ENCODE results near the gene LRRC4C.
"Not testable (repeated sequence)": the region's sequence is repeated elsewhere in the genome, so short reads cannot be mapped to it uniquely, and the experiment has no call there.

LRRC4C gene

GRCh38 chr11:41042688-41043087, 416.8 kb downstream of the LRRC4C start:
- no peak for DNase-seq (ENCODE audit: extremely low read depth in 1 of 2, low read depth in 1 of 2)

GRCh38 chr11:41040474-41040873, 419.0 kb downstream of the LRRC4C start:
- DNase-seq (ENCODE audit: extremely low read depth in 1 of 2, low read depth in 1 of 2): no peak

- no peak for DNase-seq (ENCODE audit: extremely low read depth in 1 of 2, low read depth in 1 of 2)
Observed at GRCh38 chr11:41039592-41039991, 419.9 kb downstream of the LRRC4C start.

- no peak for DNase-seq (ENCODE audit: extremely low read depth in 1 of 2, low read depth in 1 of 2)
Observed at GRCh38 chr11:41031551-41032060, 427.8 kb downstream of the LRRC4C start.

- no peak for DNase-seq (ENCODE audit: extremely low read depth in 1 of 2, low read depth in 1 of 2)
Observed at GRCh38 chr11:41020259-41020658, 439.2 kb downstream of the LRRC4C start.

- not testable (repeated sequence) for DNase-seq (ENCODE audit: extremely low read depth in 1 of 2, low read depth in 1 of 2)
Observed at GRCh38 chr11:41019666-41020065, 439.8 kb downstream of the LRRC4C start.

- DNase-seq (ENCODE audit: extremely low read depth in 1 of 2, low read depth in 1 of 2): no peak
Observed at GRCh38 chr11:41018224-41018623, 441.2 kb downstream of the LRRC4C start.

- DNase-seq (ENCODE audit: extremely low read depth in 1 of 2, low read depth in 1 of 2): no peak
Observed at GRCh38 chr11:41010361-41011050, 448.9 kb downstream of the LRRC4C start.

GRCh38 chr11:41005986-41006385, 453.5 kb downstream of the LRRC4C start:
- DNase-seq (ENCODE audit: extremely low read depth in 1 of 2, low read depth in 1 of 2): no peak

- DNase-seq (ENCODE audit: extremely low read depth in 1 of 2, low read depth in 1 of 2): no peak
Observed at GRCh38 chr11:41003339-41004282, 455.8 kb downstream of the LRRC4C start.

- no peak for DNase-seq (ENCODE audit: extremely low read depth in 1 of 2, low read depth in 1 of 2)
Observed at GRCh38 chr11:40998920-40999319, 460.5 kb downstream of the LRRC4C start.

GRCh38 chr11:40987776-40988435, 471.5 kb downstream of the LRRC4C start:
- DNase-seq (ENCODE audit: extremely low read depth in 1 of 2, low read depth in 1 of 2): no peak

- DNase-seq (ENCODE audit: extremely low read depth in 1 of 2, low read depth in 1 of 2): no peak
Observed at GRCh38 chr11:40986320-40986719, 473.1 kb downstream of the LRRC4C start.

- no peak for DNase-seq (ENCODE audit: extremely low read depth in 1 of 2, low read depth in 1 of 2)
Observed at GRCh38 chr11:40975076-40975475, 484.4 kb downstream of the LRRC4C start.

- DNase-seq (ENCODE audit: extremely low read depth in 1 of 2, low read depth in 1 of 2): no peak
Observed at GRCh38 chr11:40974186-40974795, 485.2 kb downstream of the LRRC4C start.

GRCh38 chr11:40958707-40959106, 500.7 kb downstream of the LRRC4C start:
- no peak for DNase-seq (ENCODE audit: extremely low read depth in 1 of 2, low read depth in 1 of 2)

GRCh38 chr11:40952479-40952878, 507.0 kb downstream of the LRRC4C start:
- no peak for DNase-seq (ENCODE audit: extremely low read depth in 1 of 2, low read depth in 1 of 2)

GRCh38 chr11:40938002-40938401, 521.5 kb downstream of the LRRC4C start:
- no peak for DNase-seq (ENCODE audit: extremely low read depth in 1 of 2, low read depth in 1 of 2)

GRCh38 chr11:40924915-40925314, 534.5 kb downstream of the LRRC4C start:
- DNase-seq (ENCODE audit: extremely low read depth in 1 of 2, low read depth in 1 of 2): no peak

- no peak for DNase-seq (ENCODE audit: extremely low read depth in 1 of 2, low read depth in 1 of 2)
Observed at GRCh38 chr11:40921246-40921645, 538.2 kb downstream of the LRRC4C start.

- DNase-seq (ENCODE audit: extremely low read depth in 1 of 2, low read depth in 1 of 2): not testable (repeated sequence)
Observed at GRCh38 chr11:40910774-40911173, 548.7 kb downstream of the LRRC4C start.

Data from stimulated activated CD8-positive, alpha-beta memory T cell treated with anti-CD3 and anti-CD28 coated beads, Interleukin-7, amount 100 ng/mL, for 48 hours (primary cell).